Urinary bladder (tissue), 4 donors: Measurements from ENCODE around the gene WASHC4. TPM values are rescaled to one million over a fixed set of nuclear protein-coding genes. Genes with fewer than 3 reads are reported as not detected.

Experiments used
- DNase-seq: peaks from one replicate; pipeline ENCODE4 v3.0.0-alpha.2; 2015; ENCODE audit errors: extremely low spot score
- H3K27ac ChIP-seq: one replicate; pipeline ENCODE4 v1.5.1; 2013; ENCODE audit warnings: low read depth, mild to moderate bottlenecking, moderate library complexity
- H3K36me3 ChIP-seq: one replicate; pipeline ENCODE4 v1.6.1; 2013; ENCODE audit warnings: mild to moderate bottlenecking, moderate library complexity; ENCODE audit not compliant: insufficient read depth
- H3K4me1 ChIP-seq: one replicate; pipeline ENCODE4 v1.6.1; 2013; ENCODE audit warnings: mild to moderate bottlenecking, moderate library complexity; ENCODE audit not compliant: insufficient read depth
- H3K4me3 ChIP-seq: one replicate; pipeline ENCODE4 v1.5.1; 2013; ENCODE audit warnings: low read depth, low read length
- WGBS: extraction: QIAGEN DNeasy Blood & Tissue Kit; methylation state at CpG from one replicate; pipeline ENCODE4 v1.1.7; 2013; 5-methylcytosine and 5-hydroxymethylcytosine counted together
- polyA plus RNA-seq: library from polyadenylated mRNA; stranded (reverse); fragments of 200-250 nt; gene quantifications from one replicate; pipeline ENCODE4 v1.2.3, GENCODE V29; 2013
- total RNA-seq: library from RNA; depleted of rRNA; stranded (reverse); fragments of >200 nt; gene quantifications from one replicate; pipeline ENCODE4 v1.2.3, GENCODE V29; 2014
- donor health status: healthy with polysubstance abuse.
- donor health status: healthy.

WASHC4 gene
- 209 TPM for total RNA-seq
- 18.3 TPM for polyA plus RNA-seq

- peak; percentile 66 for DNase-seq
- WGBS = under 1% methylated on average over 85 of the region's 85 CpGs
- Histone ChIP-seq H3K4me1 (no peaks in the 10 kb centered on the region), H3K4me3 (peak within 1 kb of the TSS; percentile 81), H3K27ac (peak within 1 kb of the TSS; percentile 97), H3K36me3 (no peaks in the 10 kb centered on the region)
Observed at GRCh38 chr12:105107494-105108371, at the start of gene WASHC4. Gene WASHC4 (plus strand): TSS chr12:105107731. CDS start chr12:105107801, 70 bp downstream.

- no peak overlapping the region for H3K27ac ChIP-seq
- 85% methylated on average over 9 of the region's 11 CpGs for WGBS
- DNase-seq = no peak
- H3K36me3 ChIP-seq = peaks cover 3% of the 10 kb centered on the region
- H3K4me3 ChIP-seq = no peak overlapping the region
- no peaks in the 10 kb centered on the region for H3K4me1 ChIP-seq
Observed at GRCh38 chr12:105060715-105061378, 46.7 kb upstream of the WASHC4 start.

- WGBS = 53% methylated on average over 7 of the region's 7 CpGs
- no peak overlapping the region for H3K27ac ChIP-seq
- DNase-seq = no peak
Observed at GRCh38 chr12:105064564-105065178, 42.9 kb upstream of the WASHC4 start.

GRCh38 chr12:105067511-105068031 lies 40.0 kb upstream of the WASHC4 start:
- Histone ChIP-seq H3K4me1 (no peaks in the 10 kb centered on the region), H3K4me3 (no peak overlapping the region), H3K27ac (no peak overlapping the region), H3K36me3 (no peaks in the 10 kb centered on the region)
- 43% methylated on average over 6 of the region's 6 CpGs for WGBS
- no peak for DNase-seq

More at GRCh38 chr12:105064564-105065178, 42.9 kb upstream of the WASHC4 start:
- Histone ChIP-seq H3K4me1 (no peaks in the 10 kb centered on the region), H3K4me3 (no peak overlapping the region), H3K36me3 (peaks cover 3% of the 10 kb centered on the region)

GRCh38 chr12:105069936-105070702 lies 37.4 kb upstream of the WASHC4 start:
- no peak overlapping the region for H3K4me3 ChIP-seq
- no peak for DNase-seq
- H3K27ac ChIP-seq = no peak overlapping the region
- 67% methylated on average over 4 of the region's 4 CpGs for whole genome bisulfite sequencing
- no peaks in the 10 kb centered on the region for H3K36me3 ChIP-seq
- no peaks in the 10 kb centered on the region for H3K4me1 ChIP-seq

- 96% methylated on average over 3 of the region's 3 CpGs for WGBS
- no peak for DNase-seq
- no peak overlapping the region for H3K27ac ChIP-seq
- no peaks in the 10 kb centered on the region for H3K36me3 ChIP-seq
- H3K4me1 ChIP-seq = no peaks in the 10 kb centered on the region
- no peak overlapping the region for H3K4me3 ChIP-seq
Observed at GRCh38 chr12:105071981-105072380, 35.5 kb upstream of the WASHC4 start.

- no peak overlapping the region for H3K4me3 ChIP-seq
- no peaks in the 10 kb centered on the region for H3K4me1 ChIP-seq
- no peak for DNase-seq
- no peak overlapping the region for H3K27ac ChIP-seq
- WGBS = 93% methylated on average over 6 of the region's 6 CpGs
- no peaks in the 10 kb centered on the region for H3K36me3 ChIP-seq
Observed at GRCh38 chr12:105072888-105073488, 34.5 kb upstream of the WASHC4 start.

GRCh38 chr12:105076098-105076497 lies 31.4 kb upstream of the WASHC4 start:
- H3K4me3 ChIP-seq = no peak overlapping the region
- no peak for DNase-seq
- H3K27ac ChIP-seq = no peak overlapping the region
- H3K4me1 ChIP-seq = no peaks in the 10 kb centered on the region
- H3K36me3 ChIP-seq = no peaks in the 10 kb centered on the region
- 85% methylated on average over 1 of the region's 1 CpG for WGBS

GRCh38 chr12:105076913-105077312 lies 30.6 kb upstream of the WASHC4 start:
- 87% methylated on average over 3 of the region's 3 CpGs for WGBS
- Histone ChIP-seq H3K4me3 (no peak overlapping the region), H3K4me1 (no peaks in the 10 kb centered on the region), H3K27ac (no peak overlapping the region), H3K36me3 (no peaks in the 10 kb centered on the region)
- DNase-seq = no peak

- H3K36me3 ChIP-seq = no peaks in the 10 kb centered on the region
- H3K4me1 ChIP-seq = no peaks in the 10 kb centered on the region
- DNase-seq = no peak
- H3K27ac ChIP-seq = no peak overlapping the region
- 68% methylated on average over 7 of the region's 7 CpGs for WGBS
- no peak overlapping the region for H3K4me3 ChIP-seq
Observed at GRCh38 chr12:105077435-105077834, 30.1 kb upstream of the WASHC4 start.

GRCh38 chr12:105078712-105079570 lies 28.6 kb upstream of the WASHC4 start:
- H3K4me3 ChIP-seq = no peak overlapping the region
- no peak overlapping the region for H3K27ac ChIP-seq
- 85% methylated on average over 11 of the region's 11 CpGs for WGBS
- H3K36me3 ChIP-seq = no peaks in the 10 kb centered on the region
- DNase-seq = no peak
- H3K4me1 ChIP-seq = no peaks in the 10 kb centered on the region

GRCh38 chr12:105083031-105083430 lies 24.5 kb upstream of the WASHC4 start:
- 48% methylated on average over 5 of the region's 5 CpGs for WGBS
- no peaks in the 10 kb centered on the region for H3K36me3 ChIP-seq
- H3K4me3 ChIP-seq = no peak overlapping the region
- DNase-seq = no peak
- H3K4me1 ChIP-seq = peaks cover 1% of the 10 kb centered on the region
- no peak overlapping the region for H3K27ac ChIP-seq
